HEK293 (cell line): ENCODE measurements around the gene PHF3.
A peak's percentile ranks its signal among the peaks of the same experiment; 100 is the strongest.

Source experiments
- CTCF ChIA-PET: fragments of 350-600 bp; formaldehyde crosslinking; extraction: SDS; loops from one replicate; lab custom pipeline; 2021; ENCODE audit warnings: antibody characterized with exemption; lab: Yijun Ruan, JAX
- POLR2A ChIA-PET: fragments of 300-600 bp; formaldehyde crosslinking; extraction: SDS; loops from one replicate; lab custom pipeline; 2020; ENCODE audit warnings: antibody characterized with exemption, inconsistent platforms; lab: Yijun Ruan, JAX
- H3K27ac ChIP-seq: fragments of 200-500 bp; sonication (Bioruptor generic); 2 replicates; pipeline ENCODE4 v1.5.1; 2014; ENCODE audit warnings: low read depth, low read length, control low read depth, inconsistent platforms; ENCODE audit errors: extremely low read depth
- H3K36me3 ChIP-seq, 2 experiments: fragments of 200-500 bp in 1 of 2; sonication (Bioruptor generic) in 1 of 2; 1 replicate in 1 of 2; 2 replicates in 1 of 2; pipeline ENCODE4 v1.5.1; 2014 to 2017; ENCODE audit warnings: inconsistent platforms in 2 of 2, low read length in 2 of 2; ENCODE audit not compliant: control insufficient read depth in 2 of 2, insufficient read depth in 1 of 2
- H3K4me1 ChIP-seq: fragments of 200-500 bp; sonication (Bioruptor generic); 2 replicates; pipeline ENCODE4 v1.5.1; 2014; ENCODE audit warnings: mild to moderate bottlenecking, low read length, inconsistent platforms; ENCODE audit not compliant: control insufficient read depth, insufficient read depth
- H3K4me3 ChIP-seq: 2 replicates; pipeline ENCODE4 v1.5.1; 2011; ENCODE audit warnings: low read depth, mild to moderate bottlenecking, control low read depth, low read length, moderate library complexity
- H3K9me3 ChIP-seq: fragments of 200-500 bp; sonication (Bioruptor generic); 2 replicates; pipeline ENCODE4 v1.5.1; 2014; ENCODE audit warnings: low read depth, low read length, inconsistent platforms; ENCODE audit not compliant: control insufficient read depth, insufficient read depth
- ELK4 ChIP-seq: IDR thresholded peaks from 2 replicates; pipeline ENCODE4 v1.6.1; 2011; ENCODE audit warnings: mild to moderate bottlenecking, low read depth, low read length, borderline replicate concordance
- PRDM1 ChIP-seq: fragments of 450-650 bp; formaldehyde crosslinking; IDR thresholded peaks from 2 replicates; pipeline ENCODE4; 2016; ENCODE audit warnings: missing biosample characterization, missing genetic modification characterization
- PRDM10 ChIP-seq: fragments of 450-650 bp; formaldehyde crosslinking; IDR thresholded peaks from 2 replicates; pipeline ENCODE4 v1.5.1; 2016; ENCODE audit warnings: missing biosample characterization, missing genetic modification characterization
- ZBTB6 ChIP-seq: fragments of 450-650 bp; formaldehyde crosslinking; IDR thresholded peaks from 2 replicates; pipeline ENCODE4 v1.5.1; 2017; ENCODE audit warnings: missing biosample characterization, missing genetic modification characterization
- ZNF10 ChIP-seq: fragments of 450-650 bp; formaldehyde crosslinking; IDR thresholded peaks from 2 replicates; pipeline ENCODE4 v1.5.1; 2017; ENCODE audit warnings: missing biosample characterization, missing genetic modification characterization
- ZNF121 ChIP-seq: fragments of 450-650 bp; formaldehyde crosslinking; IDR thresholded peaks from 2 replicates; pipeline ENCODE4 v1.5.1; 2016; ENCODE audit warnings: missing biosample characterization, missing genetic modification characterization
- ZNF146 ChIP-seq: fragments of 450-650 bp; formaldehyde crosslinking; IDR thresholded peaks from 2 replicates; pipeline ENCODE4 v1.5.1; 2016; ENCODE audit warnings: missing biosample characterization, missing genetic modification characterization
- ZNF202 ChIP-seq: fragments of 450-650 bp; formaldehyde crosslinking; IDR thresholded peaks from 2 replicates; pipeline ENCODE4 v1.5.1; 2016; ENCODE audit warnings: missing biosample characterization, missing genetic modification characterization, borderline replicate concordance
- ZNF211 ChIP-seq: fragments of 450-650 bp; formaldehyde crosslinking; IDR thresholded peaks from 2 replicates; pipeline ENCODE4 v1.5.1; 2016; ENCODE audit warnings: low read depth, missing biosample characterization, missing genetic modification characterization
- ZNF248 ChIP-seq: fragments of 450-650 bp; formaldehyde crosslinking; IDR thresholded peaks from 2 replicates; pipeline ENCODE4 v1.5.1; 2017; ENCODE audit warnings: missing biosample characterization, missing genetic modification characterization
- ZNF362 ChIP-seq: fragments of 450-650 bp; formaldehyde crosslinking; IDR thresholded peaks from 2 replicates; pipeline ENCODE4 v1.5.1; 2016; ENCODE audit warnings: missing biosample characterization, missing genetic modification characterization
- ZNF473 ChIP-seq: fragments of 450-650 bp; formaldehyde crosslinking; IDR thresholded peaks from 2 replicates; pipeline ENCODE4 v1.5.1; 2017; ENCODE audit warnings: missing biosample characterization, missing genetic modification characterization
- ZNF548 ChIP-seq: fragments of 450-650 bp; formaldehyde crosslinking; IDR thresholded peaks from 2 replicates; pipeline ENCODE4 v1.5.1; 2016; ENCODE audit warnings: missing biosample characterization, missing genetic modification characterization
- ZNF549 ChIP-seq: fragments of 450-650 bp; IDR thresholded peaks from 2 replicates; pipeline ENCODE4 v1.5.1; 2018; ENCODE audit warnings: missing biosample characterization, missing genetic modification characterization, mild to moderate bottlenecking, inconsistent platforms, moderate library complexity
- ZNF623 ChIP-seq: fragments of 450-650 bp; formaldehyde crosslinking; IDR thresholded peaks from 2 replicates; pipeline ENCODE4 v1.5.1; 2016; ENCODE audit warnings: missing biosample characterization, missing genetic modification characterization
- ZNF776 ChIP-seq: fragments of 450-650 bp; formaldehyde crosslinking; IDR thresholded peaks from 2 replicates; pipeline ENCODE4 v1.5.0; 2017; ENCODE audit warnings: missing biosample characterization, missing genetic modification characterization, borderline replicate concordance
- ZSCAN23 ChIP-seq: fragments of 450-650 bp; formaldehyde crosslinking; IDR thresholded peaks from 2 replicates; pipeline ENCODE4 v1.5.1; 2016; ENCODE audit warnings: missing biosample characterization, missing genetic modification characterization

Gene PHF3

GRCh38 chr6:63672582-63673129 lies 37.1 kb downstream of the PHF3 start:
- Histone ChIP-seq H3K9me3 (no peaks in the 10 kb centered on the region), H3K27ac (no peak overlapping the region), H3K4me3 (no peak overlapping the region), H3K4me1 (peaks cover 9% of the 10 kb centered on the region), H3K36me3 (peaks cover 3 to 21% of the 10 kb centered on the region in 2 experiments)
- ChIA-PET CTCF (interaction anchor here (1.0 kb wide), 1 partner anchor 10 kb away, joined by 3 read pairs; no protein-coding TSS in a partner anchor), POLR2A (interaction anchor here (1.0 kb wide), 1 partner anchor 37 kb away, joined by 3 read pairs; the partner anchor contains the start of gene PHF3)
- TF ChIP-seq ELK4 (no peak), PRDM1 (no peak), ZNF211 (tag by site-specific recombination) (no peak), ZBTB6 (tag by site-specific recombination) (no peak), ZNF248 (tag by site-specific recombination) (no peak), ZNF623 (tag by site-specific recombination) (no peak), ZNF146 (tag by site-specific recombination) (no peak), ZNF10 (tag by site-specific recombination) (no peak), ZNF549 (tag by site-specific recombination) (peak; percentile 81)

GRCh38 chr6:63673692-63674091 lies 38.1 kb downstream of the PHF3 start:
- Histone ChIP-seq H3K4me1 (peaks cover 9% of the 10 kb centered on the region), H3K36me3 (peaks cover 0 to 22% of the 10 kb centered on the region in 2 experiments), H3K4me3 (no peak overlapping the region), H3K27ac (no peak overlapping the region), H3K9me3 (no peaks in the 10 kb centered on the region)
- CTCF ChIA-PET, result no interaction called here
- TF ChIP-seq ZNF121 (no peak), ZNF362 (tag by site-specific recombination) (no peak), ZNF202 (tag by site-specific recombination) (no peak), ZNF549 (tag by site-specific recombination) (no peak), PRDM10 (no peak), ZSCAN23 (tag by site-specific recombination) (no peak), ZNF548 (tag by site-specific recombination) (no peak), ELK4 (no peak), ZNF776 (tag by site-specific recombination) (no peak), ZNF473 (tag by site-specific recombination) (no peak)
- POLR2A ChIA-PET, result no interaction called here
